Measurements from ENCODE around the gene CRACR2B. TPM values are rescaled to one million over a fixed set of nuclear protein-coding genes. Genes with fewer than 3 reads are reported as not detected.
A peak's percentile ranks its signal among the peaks of the same experiment; 100 is the strongest.

CRACR2B gene
- total and polyA plus RNA-seq, 2 of the 13 experiments (the other 11 are each of a cell fraction or from before 2014, with no cell fraction given): 14.9 to 21.0 TPM

GRCh38 chr11:818396-819128, 9.2 kb upstream of the CRACR2B start, which contains the start of gene PNPLA2 (continued):
- TF ChIP-seq ELF1 (CRISPR knock-in tag; IDR thresholded peaks at IDR 0.05) (peak; percentile 80), GATAD1 (CRISPR knock-in tag; IDR thresholded peaks at IDR 0.05) (0 out of 2 replicates have a peak, but pooled peaks have one; percentile 13), FOSL2 (CRISPR knock-in tag; IDR thresholded peaks at IDR 0.05) (peak; percentile 64; the same call in 1 of the 2 replicates), GATAD2A (CRISPR knock-in tag; IDR thresholded peaks at IDR 0.05) (peak; percentile 37; the same call in 1 of the 2 replicates), SAP130 (CRISPR knock-in tag; IDR thresholded peaks at IDR 0.05; ENCODE audit: low read depth) (peak; percentile 52), ZMYM2 (CRISPR knock-in tag; IDR thresholded peaks at IDR 0.05) (0 out of 2 replicates have a peak, but pooled peaks have one; percentile 21), BCL3 (CRISPR knock-in tag; IDR thresholded peaks at IDR 0.05) (no peak), NCOA1 (CRISPR knock-in tag; IDR thresholded peaks at IDR 0.05) (no peak), AFF4 (CRISPR knock-in tag; IDR thresholded peaks at IDR 0.05) (0 out of 2 replicates have a peak, but pooled peaks have one; percentile 37), ZNF33B (CRISPR knock-in tag; IDR thresholded peaks at IDR 0.05) (peak; percentile 16; the same call in 1 of the 2 replicates), ARID2 (CRISPR knock-in tag; IDR thresholded peaks at IDR 0.05; ENCODE audit: borderline replicate concordance) (no peak), ATF2 (CRISPR knock-in tag; IDR thresholded peaks at IDR 0.05) (peak; percentile 94), ZNF770 (CRISPR knock-in tag; IDR thresholded peaks at IDR 0.05) (0 out of 2 replicates have a peak, but pooled peaks have one; percentile 54), MXD1 (CRISPR knock-in tag; IDR thresholded peaks at IDR 0.05) (0 out of 2 replicates have a peak, but pooled peaks have one; percentile 54), ZBED4 (CRISPR knock-in tag; IDR thresholded peaks at IDR 0.05; ENCODE audit: borderline replicate concordance) (0 out of 2 replicates have a peak, but pooled peaks have one; percentile 10)

Data from HepG2 (cell line).